CD4-positive, alpha-beta T cell treated with Interleukin-15 for 1 hour (primary cell): ENCODE measurements around the gene SNAPIN.

Experiments
- DNase-seq: peaks from one replicate; pipeline ENCODE4 v3.0.0-alpha.2; 2020

SNAPIN gene, protein sequence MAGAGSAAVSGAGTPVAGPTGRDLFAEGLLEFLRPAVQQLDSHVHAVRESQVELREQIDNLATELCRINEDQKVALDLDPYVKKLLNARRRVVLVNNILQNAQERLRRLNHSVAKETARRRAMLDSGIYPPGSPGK

DNA sequence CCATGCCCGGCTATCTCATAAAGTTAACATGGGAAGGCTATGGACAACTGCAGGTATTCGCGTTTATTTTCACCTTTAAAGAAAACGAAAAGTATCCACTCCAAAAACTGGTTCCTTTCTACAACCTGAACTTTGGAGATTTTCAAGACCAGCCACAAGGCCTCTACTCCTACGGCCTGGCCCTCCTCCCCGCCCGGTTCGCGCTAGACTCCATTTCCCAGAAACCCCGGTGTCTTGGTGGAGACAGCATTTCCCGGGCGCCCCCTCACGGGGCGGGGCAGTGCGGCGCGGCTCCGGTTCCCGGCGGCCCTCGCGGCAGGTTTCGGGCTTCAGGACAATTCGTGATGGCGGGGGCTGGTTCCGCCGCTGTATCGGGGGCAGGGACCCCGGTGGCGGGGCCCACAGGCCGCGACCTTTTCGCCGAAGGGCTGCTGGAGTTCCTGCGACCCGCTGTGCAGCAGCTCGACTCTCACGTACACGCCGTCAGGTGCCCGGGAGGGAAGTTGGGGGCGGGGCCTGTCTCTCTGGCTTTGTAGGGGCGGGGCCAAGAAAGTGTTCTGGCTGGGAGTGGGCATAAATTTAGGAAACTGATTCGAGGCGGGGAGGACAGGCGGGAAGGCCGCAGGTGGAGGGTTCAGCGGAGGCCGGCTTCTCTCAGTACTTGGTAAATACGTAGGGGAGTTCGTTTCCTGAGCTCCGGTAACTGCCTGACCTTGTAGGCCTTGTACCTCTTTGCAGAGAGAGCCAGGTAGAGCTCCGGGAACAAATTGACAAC, at the start of gene SNAPIN:
Gene SNAPIN (plus strand): TSS at position 304 of the 775 bp plus-strand sequence. CDS start 41 bp downstream, at position 345.
- DNase-seq, result peak; percentile 88

DNA sequence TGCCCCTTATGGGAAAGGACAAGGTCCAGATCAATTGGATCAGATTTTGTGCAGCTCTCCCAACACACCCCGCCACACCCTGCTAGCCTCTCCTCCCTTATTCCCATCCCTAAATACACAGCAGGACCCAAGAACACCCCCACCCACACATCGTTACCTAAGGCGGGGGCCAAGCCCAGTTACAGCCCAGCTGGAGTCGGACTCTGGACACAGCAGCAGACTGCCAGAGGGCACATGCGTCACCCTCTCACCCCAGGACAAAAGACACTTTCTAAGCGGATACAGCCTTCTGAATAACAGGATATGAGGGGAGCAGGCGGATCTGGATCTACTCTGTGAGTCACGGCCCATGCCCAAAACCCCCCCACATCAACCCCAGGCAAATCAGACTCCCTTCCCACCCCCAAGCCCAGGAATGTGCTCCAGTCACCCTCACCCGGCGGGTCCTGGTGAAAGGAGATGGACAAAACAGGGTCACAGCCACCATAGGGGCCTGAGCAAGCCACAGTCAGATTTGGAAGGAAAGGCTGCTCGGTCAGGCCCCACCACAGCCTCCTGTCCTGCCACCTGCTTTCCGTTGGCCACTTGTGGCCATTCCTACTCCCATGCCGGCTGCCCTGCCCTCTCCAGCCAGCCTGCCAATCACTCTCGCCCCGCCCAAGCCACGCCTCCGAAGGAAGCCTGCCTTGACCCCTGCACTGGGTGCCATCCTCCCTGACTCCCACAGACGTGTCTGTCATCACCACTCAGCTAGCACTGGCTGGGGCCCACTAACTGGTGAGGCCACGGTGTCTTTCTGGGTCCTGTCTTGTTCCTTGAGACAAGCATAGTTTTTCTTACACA, 49.5 kb upstream of the SNAPIN start:
- DNase-seq, result no peak

DNA sequence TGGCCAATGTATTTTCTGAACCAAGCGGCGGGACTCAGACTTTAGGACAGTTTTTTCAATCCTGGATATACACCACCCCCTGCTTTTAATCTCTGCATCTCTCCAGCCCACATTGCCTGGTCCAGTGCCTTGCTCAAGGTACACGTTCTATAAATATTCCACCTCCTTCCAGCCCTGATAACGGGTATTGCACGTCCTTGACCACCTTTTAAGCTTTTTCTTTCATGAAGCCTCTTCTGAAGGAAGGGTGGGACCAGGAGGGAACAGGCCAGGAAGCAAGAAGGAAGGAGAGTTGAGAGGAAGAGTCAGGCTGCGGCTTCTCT, 49.0 kb upstream of the SNAPIN start:
- no peak for DNase-seq

DNA sequence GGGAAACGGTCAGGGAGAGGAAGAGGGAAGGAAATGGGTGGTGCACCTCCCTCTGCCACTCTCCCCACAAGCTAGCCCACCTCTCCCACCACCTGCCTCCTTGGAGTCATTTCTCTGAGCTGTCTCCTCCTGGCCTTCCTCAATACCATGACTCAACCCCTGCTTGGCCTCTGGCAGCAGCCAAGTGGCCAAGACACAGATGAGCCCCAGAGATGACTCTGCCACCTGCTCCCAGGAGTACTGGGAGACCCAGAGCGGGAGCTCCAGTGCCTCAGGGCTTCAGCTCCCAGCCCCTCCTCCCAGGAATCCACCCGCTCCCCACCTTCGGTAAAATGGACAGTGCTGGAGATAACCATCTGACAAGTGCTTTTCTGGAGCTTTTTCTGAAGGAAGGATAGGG, 48.2 kb upstream of the SNAPIN start:
- DNase-seq, result no peak

DNA sequence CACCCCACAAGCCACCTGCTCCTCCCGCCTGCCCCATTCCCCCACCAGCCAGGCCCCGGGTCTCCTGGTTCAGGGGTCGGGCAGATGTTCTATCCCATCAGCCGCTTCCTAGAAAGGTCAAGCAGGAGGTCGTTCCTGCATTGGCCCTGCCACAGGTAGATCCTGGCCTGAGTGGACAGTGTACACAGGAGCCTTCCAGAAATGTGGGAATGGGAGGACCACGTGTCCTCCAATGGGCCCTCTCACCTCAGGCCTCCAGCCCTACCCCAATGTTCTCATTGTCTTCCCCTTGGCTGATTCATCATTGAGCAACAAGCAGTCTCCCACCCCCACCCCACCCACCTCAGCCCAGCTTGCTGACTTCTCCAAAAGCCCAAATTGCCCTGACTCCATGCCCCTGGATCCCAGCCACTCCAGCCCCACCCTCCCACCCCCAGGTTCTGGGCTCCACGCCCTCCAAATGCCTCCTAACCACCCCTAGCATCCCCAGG, 47.6 kb upstream of the SNAPIN start:
- no peak for DNase-seq

DNA sequence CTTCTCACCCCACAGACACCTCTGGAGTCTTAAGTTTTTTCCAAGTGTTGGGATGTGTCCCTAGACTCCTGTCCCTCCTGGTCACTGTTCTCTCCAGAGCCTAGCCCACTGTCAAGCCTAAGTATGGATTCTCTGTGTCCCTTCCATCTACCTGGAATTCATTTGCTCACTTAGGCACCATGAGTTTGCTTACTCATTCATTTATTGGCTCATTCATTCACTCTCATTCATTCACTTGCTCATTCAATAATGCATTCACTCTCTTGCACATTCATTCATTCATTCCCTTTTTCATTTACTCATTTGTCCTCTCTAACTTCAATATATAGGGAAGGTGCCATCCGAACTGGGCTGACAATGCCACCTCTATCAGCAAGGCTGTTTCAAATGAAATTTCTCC, 47.1 kb upstream of the SNAPIN start:
- no peak for DNase-seq

DNA sequence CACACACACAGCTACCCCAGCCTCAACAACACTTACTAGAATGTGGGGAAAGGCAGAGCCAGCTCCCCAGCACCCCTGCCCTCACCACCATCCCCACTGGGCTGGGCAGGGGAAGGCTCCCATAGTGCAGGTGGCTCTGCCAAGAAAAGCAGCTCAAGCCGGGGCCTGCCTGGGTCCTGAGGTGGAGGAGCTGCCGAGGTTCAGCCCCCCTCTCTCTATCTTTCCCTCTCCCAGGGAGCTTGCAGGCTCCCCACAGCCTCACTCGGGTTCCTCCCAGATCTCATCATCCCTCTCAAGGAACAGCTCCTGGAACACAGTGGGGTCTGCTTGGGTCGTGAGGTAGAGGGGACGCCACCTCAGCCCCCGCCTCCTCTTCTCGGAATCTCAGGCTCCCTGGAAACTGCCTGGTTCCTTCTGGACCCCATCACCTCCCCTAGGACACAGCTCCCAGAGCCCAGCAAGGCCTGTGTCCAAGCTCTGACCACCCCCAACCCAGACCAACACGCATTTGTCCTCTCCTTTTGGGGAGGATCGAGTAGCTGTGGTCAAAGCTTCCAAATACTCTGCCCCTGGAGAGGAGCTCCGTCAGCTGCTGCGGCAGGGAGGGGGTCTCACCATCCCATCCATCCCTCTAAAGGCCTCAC, 46.3 kb upstream of the SNAPIN start:
- no peak for DNase-seq

DNA sequence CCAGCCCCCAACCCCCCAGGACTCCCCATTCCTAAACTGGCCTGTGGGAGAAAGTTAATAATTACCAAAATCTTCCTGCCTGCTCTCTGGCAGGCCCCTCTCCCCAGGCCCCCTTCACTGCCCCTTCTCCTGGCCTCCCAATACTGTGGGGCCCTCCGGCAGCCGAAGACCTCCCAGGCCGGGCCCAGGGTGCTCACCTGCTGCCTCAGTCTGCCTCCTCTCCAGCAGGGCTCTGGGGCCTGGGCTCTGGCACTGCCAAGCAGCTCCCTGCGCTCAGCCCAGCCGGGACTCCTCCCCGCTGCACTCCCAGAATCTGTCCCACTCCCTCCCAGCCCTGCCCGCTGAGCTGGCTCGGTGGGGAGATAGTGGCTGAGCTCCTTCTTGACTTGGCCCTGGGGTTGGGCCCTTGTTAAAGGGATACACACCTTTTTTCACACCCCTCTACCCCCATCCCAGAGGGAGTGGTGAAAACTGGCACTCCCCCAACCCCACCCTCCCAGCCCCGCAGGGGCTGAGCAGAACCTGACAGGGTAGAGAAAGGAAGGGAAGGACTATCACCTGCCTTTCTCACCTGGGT, 45.7 kb upstream of the SNAPIN start, which contains the start of gene S100A16:
Gene S100A16 (minus strand): TSS at position 383 of the 577 bp plus-strand sequence. CDS start 4,986 bp downstream, outside the sequence.
- DNase-seq, result no peak

DNA sequence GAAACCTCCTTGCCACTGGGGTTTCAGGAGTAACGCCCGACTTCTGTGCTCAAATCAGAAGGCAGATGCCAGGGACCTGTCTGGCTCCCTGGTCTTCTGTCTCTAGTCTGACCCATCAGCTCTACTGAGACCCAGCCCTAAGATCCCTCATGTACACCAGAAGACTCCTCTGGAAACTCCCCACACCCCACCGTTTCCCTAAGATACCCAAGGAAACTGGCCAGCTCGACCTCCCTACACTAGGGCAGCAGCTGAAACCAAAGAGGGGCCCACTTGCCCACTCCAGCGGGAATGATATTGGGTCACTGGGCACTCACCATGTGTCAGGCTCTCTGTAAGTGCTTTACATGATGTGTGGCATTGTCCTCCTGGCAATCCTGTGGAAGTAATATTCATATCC, 45.1 kb upstream of the SNAPIN start:
- no peak for DNase-seq

DNA sequence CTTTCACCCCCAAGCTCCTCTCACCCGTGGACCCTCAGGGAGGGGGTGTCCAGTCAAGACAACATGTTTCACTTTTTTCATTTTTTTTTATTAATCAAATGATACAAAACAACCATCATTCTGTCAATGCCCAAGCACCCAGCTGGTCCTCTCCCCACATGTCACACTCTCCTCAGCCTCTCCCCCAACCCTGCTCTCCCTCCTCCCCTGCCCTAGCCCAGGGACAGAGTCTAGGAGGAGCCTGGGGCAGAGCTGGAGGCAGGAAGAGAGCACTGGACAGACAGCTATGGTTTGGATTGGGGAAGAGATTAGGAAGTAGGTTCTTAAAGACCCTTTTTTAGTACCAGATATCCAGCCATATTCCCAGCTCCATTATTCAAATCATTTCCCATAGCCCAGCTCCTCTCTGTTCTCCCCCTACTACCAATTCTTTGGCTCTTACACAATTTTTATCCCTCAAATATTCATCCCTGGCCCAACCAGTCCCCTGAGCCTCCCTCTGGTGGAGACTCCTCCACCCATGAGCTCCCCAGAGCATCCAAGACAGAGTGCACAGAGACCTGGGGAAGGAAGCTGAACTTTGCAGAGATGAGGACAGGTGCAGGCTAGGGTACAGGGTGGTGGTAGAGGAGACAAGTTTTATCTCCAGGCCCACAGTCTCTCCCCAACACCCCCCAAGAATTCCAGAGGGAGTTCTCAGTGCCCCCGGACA, 44.2 kb upstream of the SNAPIN start:
- DNase-seq, result no peak

DNA sequence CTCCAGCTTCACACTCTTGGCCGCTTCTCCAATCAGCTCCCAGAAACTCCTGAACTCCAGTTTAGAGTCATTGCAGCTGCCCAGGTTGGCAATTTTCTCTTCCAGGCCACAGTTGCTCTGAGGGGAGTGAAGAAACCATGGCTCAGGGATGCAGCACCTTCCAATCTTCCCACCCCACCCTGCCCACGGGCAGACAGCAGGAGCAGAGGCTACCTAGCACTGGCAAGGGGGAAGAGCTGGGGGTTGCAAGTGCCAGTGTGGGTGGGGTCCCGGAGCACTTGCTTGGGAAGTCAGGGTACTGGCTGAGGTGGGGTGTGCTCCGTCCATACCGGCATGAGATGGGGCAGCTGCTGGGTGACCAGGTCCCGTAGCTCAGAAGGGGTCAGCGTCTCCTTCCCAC, 43.6 kb upstream of the SNAPIN start:
- DNase-seq, result no peak

DNA sequence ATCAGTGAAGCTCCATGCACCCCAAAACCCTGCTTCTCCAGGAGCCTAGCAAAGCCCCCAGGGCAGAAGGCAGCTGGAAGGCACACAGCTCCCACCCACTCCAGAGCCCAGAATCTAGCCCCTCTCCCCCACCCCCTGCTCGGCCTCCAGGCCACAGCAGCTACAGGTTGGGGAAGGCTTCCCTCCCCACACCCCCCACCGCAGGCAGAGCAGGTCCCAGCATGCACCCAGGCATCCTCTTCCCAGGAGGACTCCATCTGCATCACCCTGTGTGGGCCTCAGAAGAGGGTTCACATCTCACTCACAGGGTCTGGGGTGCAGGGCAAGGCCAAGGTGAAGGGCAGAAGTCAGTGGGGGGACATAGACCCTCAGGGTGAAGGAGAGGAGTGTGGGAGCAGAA, 43.1 kb upstream of the SNAPIN start:
- no peak for DNase-seq

DNA sequence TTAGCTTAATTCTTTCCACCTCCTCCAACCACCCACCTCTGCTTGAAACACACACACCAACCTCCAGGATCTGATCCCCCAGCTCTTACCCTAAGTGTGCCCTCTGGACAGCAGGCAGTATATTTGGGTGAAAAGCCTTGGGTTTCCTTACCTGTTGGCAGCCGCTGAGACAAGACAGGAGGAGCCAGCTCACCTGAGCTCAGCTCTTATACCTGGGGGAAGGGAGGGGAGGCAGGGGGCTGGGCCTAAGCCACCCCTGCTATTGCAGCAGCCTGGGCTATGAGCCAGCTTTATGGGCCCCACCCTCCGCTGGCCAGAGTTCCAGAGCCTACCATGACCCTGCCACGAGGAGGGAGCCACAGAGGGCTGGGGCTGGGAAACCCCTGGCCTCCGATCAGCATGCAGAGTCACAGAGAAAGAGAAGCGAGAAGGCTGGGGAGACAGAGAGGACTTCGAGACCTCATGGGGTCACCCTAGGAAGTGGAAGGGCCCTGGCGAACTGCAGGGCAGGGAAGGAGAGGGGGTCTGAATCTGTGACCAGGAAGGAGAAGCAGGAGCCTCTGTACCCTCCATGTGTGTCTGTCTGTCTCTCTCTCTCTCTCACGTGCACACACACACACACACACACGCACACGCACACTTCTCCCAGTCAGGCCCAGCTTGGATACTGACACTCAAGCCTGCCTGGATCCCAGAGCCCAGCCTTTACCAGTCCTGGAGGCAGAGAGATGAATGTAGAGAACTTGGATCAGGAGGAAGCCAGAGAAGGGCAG, 42.2 kb upstream of the SNAPIN start, which contains the start of gene S100A14:
Gene S100A14 (minus strand): TSS at position 182 of the 773 bp plus-strand sequence. CDS start 467 bp downstream, outside the sequence.
- no peak for DNase-seq

DNA sequence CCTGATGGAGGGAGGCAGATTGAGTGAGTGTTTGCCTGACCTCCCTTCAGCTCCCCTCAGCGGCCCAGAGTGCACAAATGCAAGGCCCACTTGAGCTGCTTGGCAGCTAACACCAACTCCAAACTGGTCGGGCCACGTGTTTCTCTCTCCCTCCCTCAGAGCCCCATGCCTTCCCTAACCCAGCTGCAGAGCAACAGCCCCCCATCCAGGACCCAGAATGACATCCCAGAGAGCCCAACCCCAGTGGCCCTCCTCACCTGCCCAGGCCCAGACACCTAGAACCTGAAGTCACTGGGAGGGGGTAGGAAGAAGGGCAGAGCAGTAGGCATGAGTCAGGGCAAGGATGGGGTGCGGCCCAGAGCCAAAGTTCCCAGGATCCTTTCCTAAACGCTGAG, 41.6 kb upstream of the SNAPIN start:
- DNase-seq, result no peak

DNA sequence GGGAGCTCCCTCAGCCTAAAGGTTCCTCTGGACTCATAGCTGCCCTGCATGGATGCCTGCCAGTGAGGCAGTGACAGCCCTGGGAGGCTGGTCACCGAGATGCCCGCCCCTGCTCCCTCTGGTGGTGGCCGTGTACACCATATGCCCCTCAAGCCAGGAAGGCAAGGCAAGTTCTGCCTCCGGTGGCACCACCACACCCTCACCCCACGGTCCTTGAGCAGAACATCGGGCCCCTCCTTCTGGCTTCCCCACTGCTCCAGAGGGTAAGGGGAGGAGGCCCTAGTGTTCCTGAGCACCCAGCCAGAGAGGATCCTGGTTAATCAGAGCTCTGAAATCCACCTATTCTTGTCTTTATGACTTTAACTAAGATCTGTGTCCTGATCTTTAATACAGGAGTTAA, 40.8 kb upstream of the SNAPIN start:
- peak; percentile 67 for DNase-seq

DNA sequence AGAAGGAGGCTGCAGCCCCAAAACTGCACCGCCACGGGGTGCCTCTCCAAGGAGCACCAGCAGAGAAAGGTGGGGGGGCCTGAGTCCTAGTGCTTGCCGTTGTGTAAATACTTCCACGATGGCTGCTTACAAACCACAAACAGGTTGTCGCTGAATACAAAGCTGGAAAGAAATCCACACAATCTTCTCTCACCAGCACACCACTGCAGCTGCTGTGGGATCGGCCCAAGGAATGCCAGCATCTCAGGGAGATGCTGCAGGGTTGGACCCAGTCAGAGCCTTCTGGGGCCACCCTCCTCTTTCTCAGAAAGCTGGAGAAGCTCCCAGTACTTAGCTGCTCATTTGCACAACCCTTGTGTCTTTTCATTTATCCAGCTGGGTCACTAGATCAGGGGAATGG, 39.3 kb upstream of the SNAPIN start:
- DNase-seq, result no peak

DNA sequence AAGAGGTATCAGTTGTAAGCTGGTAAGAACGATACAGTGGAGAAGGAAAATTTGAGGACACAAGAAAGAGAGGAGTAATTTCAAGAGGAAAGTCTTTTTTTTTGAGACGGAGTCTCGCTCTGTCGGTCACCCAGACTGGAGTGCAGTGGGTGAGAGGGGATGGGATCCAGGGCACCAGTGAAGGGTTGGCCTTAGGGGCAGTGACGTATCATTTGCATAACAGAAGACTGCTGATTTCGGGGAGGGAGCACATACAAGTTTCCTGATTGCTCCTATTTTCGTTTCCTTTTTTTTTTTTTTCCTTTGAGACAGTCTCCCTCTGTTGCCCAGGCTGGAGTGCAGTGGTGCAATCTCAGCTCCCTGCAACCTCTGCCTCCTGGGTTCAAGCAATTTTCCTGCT, 35.4 kb upstream of the SNAPIN start:
- no peak for DNase-seq

DNA sequence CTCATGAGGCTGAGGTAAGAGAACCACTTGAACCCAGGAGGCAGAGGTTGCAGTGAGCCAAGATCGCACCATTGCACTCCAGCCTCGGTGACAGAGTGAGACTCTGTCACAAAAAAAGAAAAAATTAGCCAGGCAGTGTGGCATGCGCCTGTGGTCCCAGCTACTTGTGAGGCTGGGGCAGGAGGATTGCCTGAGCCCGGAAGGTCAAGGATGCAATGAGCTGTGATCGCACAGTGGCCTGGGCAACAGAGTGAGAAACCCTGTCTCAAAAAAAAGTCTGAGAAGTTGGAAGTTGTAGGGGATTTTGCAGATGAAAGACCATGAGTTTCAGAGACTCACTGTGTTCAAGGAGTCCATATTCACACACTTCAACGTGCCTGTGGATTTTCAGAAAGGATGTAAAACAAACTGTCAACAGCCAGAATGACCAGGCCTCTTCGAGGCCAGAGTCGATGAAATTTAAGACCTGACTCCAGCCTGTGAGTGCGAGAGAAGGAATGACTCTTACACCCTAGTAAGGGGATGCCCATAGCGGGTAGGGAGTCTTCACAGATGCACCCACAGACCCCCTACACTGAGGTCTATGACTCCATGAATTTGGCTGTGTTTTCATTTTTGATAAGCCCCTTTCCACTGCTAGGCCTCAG, 33.4 kb upstream of the SNAPIN start:
- DNase-seq, result no peak

DNA sequence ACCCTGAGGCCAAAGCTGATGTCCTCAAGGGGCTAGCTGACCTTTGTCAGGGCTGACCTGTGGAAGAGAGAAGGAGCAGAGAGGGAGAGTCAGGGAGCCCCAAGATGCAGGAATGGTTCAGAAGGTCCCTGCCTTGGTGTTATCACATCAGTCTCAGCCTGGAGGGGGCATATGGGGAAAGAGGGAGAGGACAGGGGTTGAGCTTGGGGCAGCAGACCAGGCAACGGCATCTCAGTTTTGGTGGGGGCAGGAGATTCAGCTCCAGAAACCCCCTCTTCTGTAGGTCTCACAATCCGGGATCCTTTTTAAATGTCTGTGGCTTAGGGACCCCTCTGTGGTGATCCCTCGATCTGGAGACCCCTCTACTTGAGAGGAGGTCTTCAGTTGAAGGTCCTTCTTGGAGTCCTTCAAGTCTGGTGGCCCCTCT, 32.0 kb upstream of the SNAPIN start:
- no peak for DNase-seq

DNA sequence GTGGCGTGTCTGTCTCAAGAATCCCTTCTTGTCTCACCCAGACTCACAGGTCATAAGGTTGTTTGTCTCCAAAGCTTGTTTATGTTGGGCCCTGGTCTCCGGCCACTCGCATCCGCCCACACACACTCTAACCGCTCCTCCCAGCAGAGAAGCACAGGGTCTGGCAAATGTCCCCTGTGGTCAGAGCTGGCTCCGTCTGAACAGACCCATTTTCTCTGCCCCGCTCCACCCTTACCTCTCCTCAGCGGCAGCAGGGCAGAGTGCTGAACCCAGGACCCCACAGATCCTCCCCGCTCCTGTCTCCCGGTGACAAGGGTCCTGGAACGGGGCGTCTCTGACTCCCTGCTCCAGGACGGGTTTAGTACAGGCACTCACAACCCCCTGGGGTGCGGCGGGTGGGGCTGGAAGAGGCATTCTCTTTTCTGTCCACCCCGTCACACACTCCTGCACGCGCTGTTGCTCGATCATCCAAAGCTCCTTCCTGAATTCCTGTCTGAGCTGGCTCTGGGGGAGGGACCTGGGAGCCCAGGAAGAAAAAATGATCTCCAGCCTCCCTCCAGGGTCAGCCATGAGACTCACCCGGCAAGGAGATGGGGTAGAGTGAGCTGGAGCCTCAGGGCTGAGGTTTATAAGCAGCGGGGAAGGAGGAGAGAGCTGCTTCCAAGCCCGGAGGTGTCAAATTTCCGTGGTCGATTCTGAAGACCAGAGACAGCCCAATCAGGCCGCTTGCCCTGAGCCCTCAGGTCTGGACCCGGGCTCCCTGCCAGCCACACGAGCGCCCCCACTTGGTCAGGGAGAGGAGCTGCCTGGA, 31.4 kb upstream of the SNAPIN start, which contains the start of gene S100A13:
Gene S100A13 (minus strand): TSS at position 602 of the 811 bp plus-strand sequence. CDS start 1,033 bp downstream, outside the sequence.
- DNase-seq, result no peak
